ENCODE measurements around the gene INVS. TPM values are rescaled to one million over a fixed set of nuclear protein-coding genes. Genes with fewer than 3 reads are reported as not detected.
A peak's percentile ranks its signal among the peaks of the same experiment; 100 is the strongest.
"Not testable (repeated sequence)": the region's sequence is repeated elsewhere in the genome, so short reads cannot be mapped to it uniquely, and the experiment has no call there.

INVS gene, protein sequence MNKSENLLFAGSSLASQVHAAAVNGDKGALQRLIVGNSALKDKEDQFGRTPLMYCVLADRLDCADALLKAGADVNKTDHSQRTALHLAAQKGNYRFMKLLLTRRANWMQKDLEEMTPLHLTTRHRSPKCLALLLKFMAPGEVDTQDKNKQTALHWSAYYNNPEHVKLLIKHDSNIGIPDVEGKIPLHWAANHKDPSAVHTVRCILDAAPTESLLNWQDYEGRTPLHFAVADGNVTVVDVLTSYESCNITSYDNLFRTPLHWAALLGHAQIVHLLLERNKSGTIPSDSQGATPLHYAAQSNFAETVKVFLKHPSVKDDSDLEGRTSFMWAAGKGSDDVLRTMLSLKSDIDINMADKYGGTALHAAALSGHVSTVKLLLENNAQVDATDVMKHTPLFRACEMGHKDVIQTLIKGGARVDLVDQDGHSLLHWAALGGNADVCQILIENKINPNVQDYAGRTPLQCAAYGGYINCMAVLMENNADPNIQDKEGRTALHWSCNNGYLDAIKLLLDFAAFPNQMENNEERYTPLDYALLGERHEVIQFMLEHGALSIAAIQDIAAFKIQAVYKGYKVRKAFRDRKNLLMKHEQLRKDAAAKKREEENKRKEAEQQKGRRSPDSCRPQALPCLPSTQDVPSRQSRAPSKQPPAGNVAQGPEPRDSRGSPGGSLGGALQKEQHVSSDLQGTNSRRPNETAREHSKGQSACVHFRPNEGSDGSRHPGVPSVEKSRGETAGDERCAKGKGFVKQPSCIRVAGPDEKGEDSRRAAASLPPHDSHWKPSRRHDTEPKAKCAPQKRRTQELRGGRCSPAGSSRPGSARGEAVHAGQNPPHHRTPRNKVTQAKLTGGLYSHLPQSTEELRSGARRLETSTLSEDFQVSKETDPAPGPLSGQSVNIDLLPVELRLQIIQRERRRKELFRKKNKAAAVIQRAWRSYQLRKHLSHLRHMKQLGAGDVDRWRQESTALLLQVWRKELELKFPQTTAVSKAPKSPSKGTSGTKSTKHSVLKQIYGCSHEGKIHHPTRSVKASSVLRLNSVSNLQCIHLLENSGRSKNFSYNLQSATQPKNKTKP
- total RNA-seq: 10 to 100 TPM in 1 of 2 donors, 1 to 10 TPM in 1; 9.1 to 15.9 TPM

- ATAC-seq (peak; percentile 98 to 99), DNase-seq (ENCODE audit: low spot score in 2 of 2) (peak; percentile 90 to 94)
- Mint-ChIP-seq H3K27ac (peak within 1 kb of the TSS; percentile 95 to 99), H3K9me3 (no peaks in the 10 kb centered on the region), H3K36me3 (peaks cover 12 to 16% of the 10 kb centered on the region in 2 donors)
Measured at GRCh38 chr9:100098887-100099721, at the start of gene INVS, which contains the start of gene ERP44. Gene INVS, plus strand, starts transcription at chr9:100099243. Its CDS starts 5,279 bp downstream, at chr9:100104522. Gene ERP44, minus strand, starts transcription at chr9:100099000. Its CDS starts 160 bp downstream, at chr9:100098840.

GRCh38 chr9:100049551-100049950 is 49.5 kb upstream of the INVS start:
- no peaks in the 10 kb centered on the region for H3K9me3 Mint-ChIP-seq
- peaks cover 7 to 12% of the 10 kb centered on the region in 2 donors for H3K36me3 Mint-ChIP-seq
- DNase-seq (ENCODE audit: low spot score in 2 of 2) (no peak), ATAC-seq (no peak)
- H3K27ac Mint-ChIP-seq: no peak overlapping the region

DNA sequence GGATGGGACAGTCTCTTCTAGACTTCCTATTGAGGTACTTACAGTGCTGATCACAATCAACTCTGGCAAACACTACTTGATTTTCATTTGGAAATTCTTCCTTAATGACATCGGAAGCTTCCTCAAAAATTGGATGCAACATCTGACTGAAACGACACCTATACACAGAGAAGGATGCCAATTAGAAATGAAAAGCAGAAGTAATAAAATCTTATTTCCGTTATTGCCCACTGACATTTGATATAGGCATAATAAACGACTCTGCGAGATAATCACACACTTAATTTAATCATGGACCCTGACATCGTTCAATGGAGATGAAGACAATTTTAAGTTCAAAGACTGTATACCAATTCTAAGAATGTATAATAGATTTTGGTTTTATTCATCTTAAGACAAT is 46.7 kb upstream of the INVS start:
- H3K27ac Mint-ChIP-seq: no peak overlapping the region
- no peaks in the 10 kb centered on the region for H3K9me3 Mint-ChIP-seq
- peaks cover 0 to 5% of the 10 kb centered on the region in 2 donors for H3K36me3 Mint-ChIP-seq
- DNase-seq (ENCODE audit: low spot score in 2 of 2) (no peak), ATAC-seq (no peak)

- DNase-seq (ENCODE audit: low spot score in 2 of 2) (no peak), ATAC-seq (no peak)
- H3K36me3 Mint-ChIP-seq: no peaks in the 10 kb centered on the region
- H3K9me3 Mint-ChIP-seq: no peaks in the 10 kb centered on the region
- H3K27ac Mint-ChIP-seq: no peak overlapping the region
Measured at GRCh38 chr9:100056561-100056960, 42.5 kb upstream of the INVS start.

DNA sequence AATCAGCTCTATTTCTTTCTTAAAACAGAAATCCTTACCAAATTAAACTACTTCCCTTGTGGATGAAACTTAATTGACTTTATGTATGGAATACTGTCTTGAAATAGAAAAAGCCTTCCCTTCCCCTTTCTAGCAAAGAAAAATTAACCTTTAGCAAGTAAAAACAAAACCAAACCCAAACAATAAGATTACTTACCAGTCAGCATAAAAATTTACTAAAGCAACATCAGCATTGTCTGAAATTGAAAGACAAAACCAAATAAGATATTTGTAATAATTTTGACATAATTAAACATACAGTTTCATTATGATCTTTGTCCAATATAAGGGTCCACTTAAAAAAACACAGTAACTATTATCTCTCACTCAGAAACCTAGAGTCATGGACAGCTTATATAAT is 41.4 kb upstream of the INVS start:
- ATAC-seq (no peak), DNase-seq (ENCODE audit: low spot score in 2 of 2) (no peak)
- no peak overlapping the region for H3K27ac Mint-ChIP-seq
- H3K9me3 Mint-ChIP-seq: no peaks in the 10 kb centered on the region
- H3K36me3 Mint-ChIP-seq: no peaks in the 10 kb centered on the region

DNA sequence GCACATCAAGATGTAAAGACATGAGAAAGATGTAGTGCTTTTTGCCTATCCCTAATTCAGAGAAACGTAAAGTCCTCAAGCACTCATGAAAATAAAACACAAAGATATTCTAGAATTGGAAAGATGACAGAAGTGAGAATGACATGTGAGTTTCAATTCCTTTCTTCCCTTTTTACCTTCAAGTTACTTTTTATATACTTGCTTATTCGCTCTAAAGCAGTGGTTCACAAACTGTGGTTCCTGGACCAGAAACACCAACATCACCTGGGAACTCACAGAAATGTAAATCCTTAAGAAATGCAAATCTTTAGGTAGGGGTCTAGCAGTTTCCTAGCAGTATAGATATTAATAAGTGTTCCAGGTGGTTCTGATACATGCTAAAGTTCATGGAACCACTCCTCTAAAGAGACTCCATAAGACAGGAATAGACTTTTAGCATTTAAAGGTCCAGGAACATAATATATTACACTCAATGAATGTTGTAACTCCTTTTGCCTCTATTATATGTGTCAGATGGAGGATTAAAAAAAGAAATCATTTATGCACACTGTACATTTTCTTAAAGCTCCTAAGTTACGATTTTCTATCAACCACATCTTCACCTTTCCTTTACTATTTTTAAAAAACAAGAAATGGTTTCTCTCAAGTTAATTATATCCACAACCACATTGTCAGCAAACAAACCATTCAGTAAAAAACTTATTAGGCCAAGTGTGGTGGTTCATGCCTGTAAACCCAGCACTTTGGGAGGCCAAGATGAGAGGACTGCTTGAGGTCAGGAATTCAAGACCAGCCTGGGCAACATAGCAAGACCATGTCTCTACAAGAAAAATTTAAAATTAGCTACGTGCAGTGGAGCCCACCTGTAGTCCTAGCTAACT is 40.1 kb upstream of the INVS start:
- no peaks in the 10 kb centered on the region for H3K36me3 Mint-ChIP-seq
- no peak for ATAC-seq
- no peak for DNase-seq (ENCODE audit: low spot score in 2 of 2)
- no peak overlapping the region for H3K27ac Mint-ChIP-seq
- H3K9me3 Mint-ChIP-seq: no peaks in the 10 kb centered on the region

DNA sequence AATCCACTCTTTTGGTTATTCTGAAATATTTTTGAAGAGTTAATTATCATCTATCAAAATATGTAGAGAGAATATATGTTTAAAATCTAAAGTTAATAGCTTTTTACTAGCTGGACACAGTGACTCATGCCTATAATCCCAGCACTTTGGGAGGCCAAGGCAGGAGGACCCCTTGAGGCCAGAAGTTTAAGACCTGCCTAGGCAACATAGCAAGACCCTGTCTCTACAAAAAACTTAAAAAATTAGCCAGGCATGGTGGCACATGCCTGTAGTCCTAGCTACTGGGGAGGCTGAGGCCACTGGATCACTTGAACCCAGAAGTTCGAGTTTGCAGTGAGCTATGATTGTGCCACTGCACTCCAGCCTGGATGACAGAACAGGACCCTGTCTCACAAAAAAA is 36.4 kb upstream of the INVS start:
- H3K36me3 Mint-ChIP-seq; DNase-seq (ENCODE audit: low spot score in 2 of 2); ATAC-seq; H3K9me3 Mint-ChIP-seq; H3K27ac Mint-ChIP-seq: not testable (repeated sequence)

- Mint-ChIP-seq H3K36me3 (no peaks in the 10 kb centered on the region), H3K27ac (no peak overlapping the region), H3K9me3 (no peaks in the 10 kb centered on the region)
- DNase-seq (ENCODE audit: low spot score in 2 of 2) (no peak), ATAC-seq (no peak)
Measured at GRCh38 chr9:100063185-100063584, 35.9 kb upstream of the INVS start.

- Mint-ChIP-seq H3K9me3 (no peaks in the 10 kb centered on the region), H3K36me3 (no peaks in the 10 kb centered on the region), H3K27ac (no peak overlapping the region)
- DNase-seq (ENCODE audit: low spot score in 2 of 2) (no peak), ATAC-seq (no peak)
Measured at GRCh38 chr9:100064872-100065581, 34.0 kb upstream of the INVS start.

- ATAC-seq (no peak), DNase-seq (ENCODE audit: low spot score in 2 of 2) (no peak)
- H3K9me3 Mint-ChIP-seq: no peaks in the 10 kb centered on the region
- no peak overlapping the region for H3K27ac Mint-ChIP-seq
- H3K36me3 Mint-ChIP-seq: no peaks in the 10 kb centered on the region
Measured at GRCh38 chr9:100066539-100066938, 32.5 kb upstream of the INVS start.

GRCh38 chr9:100067990-100068389 is 31.1 kb upstream of the INVS start:
- H3K36me3 Mint-ChIP-seq; ATAC-seq; H3K27ac Mint-ChIP-seq; DNase-seq (ENCODE audit: low spot score in 2 of 2); H3K9me3 Mint-ChIP-seq: not testable (repeated sequence)

DNA sequence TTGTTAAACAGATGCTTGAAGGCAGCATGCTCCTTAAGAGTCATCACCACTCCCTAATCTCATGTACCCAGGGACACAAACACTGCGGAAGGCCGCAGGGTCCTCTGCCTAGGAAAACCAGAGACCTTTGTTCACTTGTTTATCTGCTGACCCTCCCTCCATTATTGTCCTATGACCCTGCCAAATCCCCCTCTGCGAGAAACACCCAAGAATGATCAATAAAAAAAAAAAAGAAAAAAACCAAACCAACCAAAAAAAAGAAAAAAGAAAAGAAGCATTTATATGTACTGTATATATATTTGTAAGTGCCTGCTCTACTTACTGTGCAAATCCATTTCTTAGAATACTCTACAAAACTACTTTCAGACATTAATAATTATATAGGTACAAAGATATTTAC is 30.0 kb upstream of the INVS start:
- not testable (repeated sequence) for H3K36me3 Mint-ChIP-seq; H3K9me3 Mint-ChIP-seq; DNase-seq (ENCODE audit: low spot score in 2 of 2); ATAC-seq; H3K27ac Mint-ChIP-seq

- no peaks in the 10 kb centered on the region for H3K9me3 Mint-ChIP-seq
- DNase-seq (ENCODE audit: low spot score in 2 of 2) (no peak), ATAC-seq (no peak)
- H3K36me3 Mint-ChIP-seq: no peaks in the 10 kb centered on the region
- no peak overlapping the region for H3K27ac Mint-ChIP-seq
Measured at GRCh38 chr9:100070104-100071041, 28.7 kb upstream of the INVS start.

DNA sequence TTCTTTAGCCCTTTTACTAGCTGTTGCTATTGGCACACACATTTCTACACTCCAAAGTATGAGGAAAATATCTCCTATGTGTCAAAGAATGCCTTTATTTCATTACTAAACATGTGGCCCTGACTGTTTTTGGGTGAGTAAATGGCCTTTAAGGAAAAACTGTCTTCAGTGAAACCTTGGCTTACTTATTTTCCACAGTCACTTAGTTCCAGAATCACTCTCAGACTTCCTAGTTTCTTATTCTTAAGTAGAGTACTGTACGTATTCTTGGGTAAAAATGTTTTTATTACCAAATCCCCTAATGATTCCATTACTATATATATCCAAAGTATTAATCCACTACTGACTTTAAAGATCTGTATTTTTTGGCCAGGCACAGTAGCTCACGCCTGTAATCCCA is 27.8 kb upstream of the INVS start:
- Mint-ChIP-seq H3K27ac (no peak overlapping the region), H3K9me3 (no peaks in the 10 kb centered on the region), H3K36me3 (peaks cover 2% of the 10 kb centered on the region in 2 donors)
- DNase-seq (ENCODE audit: low spot score in 2 of 2) (no peak), ATAC-seq (no peak)

Data from activated naive CD4-positive, alpha-beta T cell treated with anti-CD3 and anti-CD28 coated beads, Interleukin-2, amount 50 U/mL, for 72 hours (primary cell).